Measurements from ENCODE around the gene HSD17B12.
A peak's percentile ranks its signal among the peaks of the same experiment; 100 is the strongest.

The HSD17B12 gene

DNA sequence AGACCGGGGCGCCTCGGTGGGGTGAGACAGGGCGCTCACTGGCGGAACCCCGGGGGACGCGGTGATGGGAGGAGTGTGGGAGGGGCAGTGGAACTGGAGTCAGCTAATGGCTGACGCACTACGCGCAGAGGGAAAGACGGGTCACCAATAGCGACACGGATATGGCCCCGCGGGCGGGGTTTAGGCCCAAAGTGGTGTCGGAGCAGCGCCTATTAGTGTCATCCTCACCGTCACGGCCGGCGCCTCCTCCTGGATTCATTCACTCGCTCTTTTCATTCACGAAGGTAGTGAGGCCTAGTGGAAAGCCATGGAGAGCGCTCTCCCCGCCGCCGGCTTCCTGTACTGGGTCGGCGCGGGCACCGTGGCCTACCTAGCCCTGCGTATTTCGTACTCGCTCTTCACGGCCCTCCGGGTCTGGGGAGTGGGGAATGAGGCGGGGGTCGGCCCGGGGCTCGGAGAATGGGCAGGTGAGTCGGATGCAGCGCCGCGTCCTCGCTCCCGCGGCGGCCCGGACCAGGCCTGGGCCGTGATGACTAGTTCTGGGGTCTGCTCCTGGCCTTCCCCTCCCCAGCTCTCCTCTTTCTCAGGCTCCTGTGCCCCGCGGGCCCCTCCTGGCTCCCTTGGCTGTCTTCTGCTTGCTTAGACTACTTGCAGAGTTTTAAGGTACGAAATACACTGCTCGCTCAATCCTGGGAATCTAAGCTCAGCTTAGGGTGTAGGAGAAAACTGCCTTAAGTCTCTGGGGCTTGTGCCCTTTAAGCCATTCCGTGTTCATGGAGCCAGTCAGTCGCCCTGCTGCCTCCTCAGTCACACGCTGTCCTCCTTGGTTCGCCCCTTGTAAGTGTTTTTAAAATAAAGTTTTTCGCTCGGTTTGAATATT lies at the start of gene HSD17B12:
HSD17B12 (plus strand) TSS at position 218 of the 880 bp plus-strand sequence; CDS start at position 308, 90 bp downstream.
- Histone ChIP-seq H3K4me3 (ENCODE audit: low read depth, low read length) (peak within 1 kb of the TSS; percentile 90), H3K27me3 (ENCODE audit: insufficient read depth, low read length) (no peaks in the 10 kb centered on the region), H3K4me1 (ENCODE audit: control insufficient read depth, insufficient read depth, low read length, unreplicated experiment) (peaks cover 16% of the 10 kb centered on the region), H3K79me2 (ENCODE audit: control insufficient read depth, insufficient read depth, low read length, unreplicated experiment) (peaks cover 47% of the 10 kb centered on the region), H3K27ac (ENCODE audit: low read depth, low read length) (peak within 1 kb of the TSS; percentile 83), H3K36me3 (ENCODE audit: insufficient read depth, low read length) (peaks cover 19% of the 10 kb centered on the region), H2AFZ (ENCODE audit: low read length, unreplicated experiment) (peak within 1 kb of the TSS; percentile 88)

DNA sequence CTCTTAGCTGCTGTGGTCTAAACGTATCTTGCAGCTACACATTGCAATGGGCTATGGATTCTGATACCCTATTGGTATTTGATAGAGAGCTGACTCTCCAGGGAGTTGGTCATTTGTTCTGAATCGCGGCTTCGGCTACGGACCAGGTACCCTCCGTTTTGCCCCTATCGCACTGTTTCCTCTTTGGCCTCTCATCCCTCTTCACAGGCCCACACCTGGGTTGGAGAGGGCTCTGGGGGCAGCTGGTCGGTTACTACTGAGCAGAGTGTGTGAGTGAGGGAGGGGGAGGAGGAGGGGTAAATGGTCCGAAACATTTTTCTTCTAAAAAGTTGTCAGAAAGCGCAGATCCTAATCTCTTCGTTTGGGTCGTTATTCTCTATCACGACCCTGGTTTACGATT lies 48.8 kb upstream of the HSD17B12 start:
- Histone ChIP-seq H3K4me3 (ENCODE audit: low read depth, low read length) (no peak overlapping the region), H3K27me3 (ENCODE audit: insufficient read depth, low read length) (peaks cover 47% of the 10 kb centered on the region), H3K36me3 (ENCODE audit: insufficient read depth, low read length) (no peaks in the 10 kb centered on the region), H3K27ac (ENCODE audit: low read depth, low read length) (no peak overlapping the region), H2AFZ (ENCODE audit: low read length, unreplicated experiment) (no peak overlapping the region), H3K79me2 (ENCODE audit: control insufficient read depth, insufficient read depth, low read length, unreplicated experiment) (no peaks in the 10 kb centered on the region), H3K4me1 (ENCODE audit: control insufficient read depth, insufficient read depth, low read length, unreplicated experiment) (peaks cover 5% of the 10 kb centered on the region)

DNA sequence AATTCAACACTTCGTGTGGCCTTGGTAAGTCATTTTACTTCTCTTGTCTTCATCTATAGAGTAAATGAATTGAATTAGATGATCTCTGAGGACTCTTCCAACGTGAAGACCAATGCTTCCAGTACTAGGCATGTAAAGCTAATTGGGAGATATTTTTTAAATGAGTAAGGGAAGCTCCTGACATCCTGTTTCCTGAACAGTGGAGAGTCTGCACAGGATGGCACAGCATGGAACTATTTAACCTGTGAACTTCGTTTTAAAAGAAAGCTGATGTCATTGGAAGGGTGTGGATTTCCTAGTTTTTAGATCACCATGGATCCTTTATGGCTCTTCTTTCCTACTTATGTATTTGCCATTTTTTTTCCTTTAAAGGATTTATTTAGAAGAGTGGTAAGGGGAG lies 48.4 kb upstream of the HSD17B12 start:
- Histone ChIP-seq H3K4me1 (ENCODE audit: control insufficient read depth, insufficient read depth, low read length, unreplicated experiment) (peaks cover 5% of the 10 kb centered on the region), H2AFZ (ENCODE audit: low read length, unreplicated experiment) (no peak overlapping the region), H3K27me3 (ENCODE audit: insufficient read depth, low read length) (peaks cover 49% of the 10 kb centered on the region), H3K79me2 (ENCODE audit: control insufficient read depth, insufficient read depth, low read length, unreplicated experiment) (no peaks in the 10 kb centered on the region), H3K4me3 (ENCODE audit: low read depth, low read length) (no peak overlapping the region), H3K27ac (ENCODE audit: low read depth, low read length) (no peak overlapping the region), H3K36me3 (ENCODE audit: insufficient read depth, low read length) (no peaks in the 10 kb centered on the region)

DNA sequence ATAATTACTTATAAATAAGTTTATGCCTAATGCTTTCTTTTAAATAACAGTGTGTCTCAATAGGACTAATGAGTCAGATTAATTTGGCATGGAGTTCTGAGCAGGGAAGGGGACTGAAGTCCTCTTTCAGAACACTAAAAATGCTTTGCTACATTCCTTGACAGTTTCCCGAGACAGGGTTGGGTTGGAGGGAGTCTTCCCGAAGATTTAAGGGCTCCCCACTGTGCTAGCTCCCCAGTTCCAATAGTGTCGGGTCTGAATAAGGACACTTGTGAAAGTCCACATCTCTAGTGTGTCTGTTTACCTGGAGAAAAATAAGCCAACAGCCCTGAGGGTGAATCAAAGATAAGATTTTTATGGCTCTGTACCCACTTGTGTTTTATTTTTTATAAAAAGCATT lies 41.8 kb upstream of the HSD17B12 start:
- Histone ChIP-seq H3K4me3 (ENCODE audit: low read depth, low read length) (no peak overlapping the region), H3K36me3 (ENCODE audit: insufficient read depth, low read length) (no peaks in the 10 kb centered on the region), H3K4me1 (ENCODE audit: control insufficient read depth, insufficient read depth, low read length, unreplicated experiment) (no peaks in the 10 kb centered on the region), H2AFZ (ENCODE audit: low read length, unreplicated experiment) (no peak overlapping the region), H3K27me3 (ENCODE audit: insufficient read depth, low read length) (peaks cover 56% of the 10 kb centered on the region), H3K27ac (ENCODE audit: low read depth, low read length) (no peak overlapping the region), H3K79me2 (ENCODE audit: control insufficient read depth, insufficient read depth, low read length, unreplicated experiment) (no peaks in the 10 kb centered on the region)

DNA sequence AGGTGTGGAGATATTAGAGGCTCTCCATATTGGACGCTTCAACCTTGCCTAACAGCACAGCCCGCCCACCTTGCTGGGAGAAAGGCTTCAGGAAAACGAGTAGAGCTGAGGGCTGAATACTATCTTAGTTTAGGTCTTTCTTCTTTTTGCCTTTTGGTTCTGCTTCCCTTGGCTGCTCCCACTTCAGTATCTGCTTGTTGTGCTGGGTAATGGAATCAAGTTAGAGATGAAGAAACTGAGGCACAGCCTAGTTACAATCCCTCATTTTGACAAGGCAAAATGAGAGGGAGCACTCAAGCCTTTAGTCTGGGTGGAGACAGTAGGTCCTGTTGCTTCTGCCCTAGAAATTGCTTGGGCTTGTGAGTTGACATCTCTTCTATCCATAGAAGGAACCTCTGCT lies 41.3 kb upstream of the HSD17B12 start:
- Histone ChIP-seq H3K27me3 (ENCODE audit: insufficient read depth, low read length) (peaks cover 53% of the 10 kb centered on the region), H2AFZ (ENCODE audit: low read length, unreplicated experiment) (no peak overlapping the region), H3K4me3 (ENCODE audit: low read depth, low read length) (no peak overlapping the region), H3K4me1 (ENCODE audit: control insufficient read depth, insufficient read depth, low read length, unreplicated experiment) (no peaks in the 10 kb centered on the region), H3K36me3 (ENCODE audit: insufficient read depth, low read length) (no peaks in the 10 kb centered on the region), H3K79me2 (ENCODE audit: control insufficient read depth, insufficient read depth, low read length, unreplicated experiment) (no peaks in the 10 kb centered on the region), H3K27ac (ENCODE audit: low read depth, low read length) (no peak overlapping the region)

DNA sequence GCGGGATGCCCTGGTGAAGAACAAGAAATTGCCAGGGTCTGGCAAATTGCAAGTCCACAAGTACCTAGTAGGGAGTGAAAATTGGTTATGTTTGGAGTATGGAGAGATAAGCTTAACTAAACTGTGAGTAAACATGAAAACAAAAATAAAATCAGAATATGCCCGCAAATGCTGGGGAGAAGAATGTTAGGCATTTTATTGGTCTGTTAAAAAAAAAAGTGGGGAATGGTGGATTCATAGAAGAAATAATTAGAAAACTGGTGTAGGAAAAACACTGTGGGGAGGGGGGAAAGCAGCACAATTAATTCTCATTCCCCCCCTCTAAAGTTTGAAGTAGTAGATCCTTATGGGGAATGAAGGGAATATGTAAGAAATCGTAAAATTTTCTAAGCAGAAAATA lies 40.6 kb upstream of the HSD17B12 start:
- Histone ChIP-seq H3K4me1 (ENCODE audit: control insufficient read depth, insufficient read depth, low read length, unreplicated experiment) (peaks cover 2% of the 10 kb centered on the region), H3K36me3 (ENCODE audit: insufficient read depth, low read length) (no peaks in the 10 kb centered on the region), H2AFZ (ENCODE audit: low read length, unreplicated experiment) (no peak overlapping the region), H3K27ac (ENCODE audit: low read depth, low read length) (no peak overlapping the region), H3K27me3 (ENCODE audit: insufficient read depth, low read length) (peaks cover 46% of the 10 kb centered on the region), H3K79me2 (ENCODE audit: control insufficient read depth, insufficient read depth, low read length, unreplicated experiment) (peaks cover 7% of the 10 kb centered on the region), H3K4me3 (ENCODE audit: low read depth, low read length) (no peak overlapping the region)

DNA sequence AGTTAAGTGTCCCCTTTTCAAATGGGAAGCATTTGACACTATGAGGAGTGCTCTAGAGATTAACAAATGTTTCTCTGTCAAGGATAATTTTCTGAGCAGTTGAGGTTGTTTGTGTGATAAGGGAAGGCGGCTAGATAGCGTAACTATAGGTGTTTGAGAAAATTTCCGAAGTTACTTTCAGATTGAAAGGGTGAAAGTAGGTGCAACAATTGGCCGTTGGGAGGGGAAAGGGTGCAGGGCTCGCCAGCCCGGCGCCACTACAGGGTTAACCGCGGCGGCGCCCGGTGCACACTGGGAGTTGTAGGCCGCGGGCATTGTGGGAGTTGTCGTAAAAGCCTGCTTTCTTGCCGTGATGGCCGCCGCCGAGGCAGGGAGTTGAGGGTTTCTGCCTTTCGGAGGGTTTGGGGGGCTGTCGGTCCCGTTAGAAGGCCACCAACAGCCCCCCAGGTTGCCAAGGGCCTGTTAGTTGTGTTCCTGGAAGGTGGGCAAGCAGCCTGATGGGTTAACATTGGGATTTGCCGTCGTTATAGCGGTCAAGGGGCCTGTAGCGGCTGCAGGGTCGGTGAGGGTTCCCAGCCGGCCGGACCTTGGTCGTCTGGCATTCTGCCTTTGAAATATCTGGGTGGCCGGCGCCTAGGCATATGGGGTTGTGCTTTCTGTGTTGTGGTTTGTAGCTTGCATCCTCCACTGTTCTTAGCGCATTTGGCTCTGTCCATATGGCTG lies 36.5 kb upstream of the HSD17B12 start:
- Histone ChIP-seq H3K36me3 (ENCODE audit: insufficient read depth, low read length) (no peaks in the 10 kb centered on the region), H3K4me1 (ENCODE audit: control insufficient read depth, insufficient read depth, low read length, unreplicated experiment) (peaks cover 8% of the 10 kb centered on the region), H3K27ac (ENCODE audit: low read depth, low read length) (peak overlapping the region; percentile 21; the same call in 1 of the 2 replicates), H3K27me3 (ENCODE audit: insufficient read depth, low read length) (peaks cover 12% of the 10 kb centered on the region), H3K79me2 (ENCODE audit: control insufficient read depth, insufficient read depth, low read length, unreplicated experiment) (peaks cover 23% of the 10 kb centered on the region), H3K4me3 (ENCODE audit: low read depth, low read length) (peak overlapping the region; percentile 98), H2AFZ (ENCODE audit: low read length, unreplicated experiment) (peak overlapping the region; percentile 98)

DNA sequence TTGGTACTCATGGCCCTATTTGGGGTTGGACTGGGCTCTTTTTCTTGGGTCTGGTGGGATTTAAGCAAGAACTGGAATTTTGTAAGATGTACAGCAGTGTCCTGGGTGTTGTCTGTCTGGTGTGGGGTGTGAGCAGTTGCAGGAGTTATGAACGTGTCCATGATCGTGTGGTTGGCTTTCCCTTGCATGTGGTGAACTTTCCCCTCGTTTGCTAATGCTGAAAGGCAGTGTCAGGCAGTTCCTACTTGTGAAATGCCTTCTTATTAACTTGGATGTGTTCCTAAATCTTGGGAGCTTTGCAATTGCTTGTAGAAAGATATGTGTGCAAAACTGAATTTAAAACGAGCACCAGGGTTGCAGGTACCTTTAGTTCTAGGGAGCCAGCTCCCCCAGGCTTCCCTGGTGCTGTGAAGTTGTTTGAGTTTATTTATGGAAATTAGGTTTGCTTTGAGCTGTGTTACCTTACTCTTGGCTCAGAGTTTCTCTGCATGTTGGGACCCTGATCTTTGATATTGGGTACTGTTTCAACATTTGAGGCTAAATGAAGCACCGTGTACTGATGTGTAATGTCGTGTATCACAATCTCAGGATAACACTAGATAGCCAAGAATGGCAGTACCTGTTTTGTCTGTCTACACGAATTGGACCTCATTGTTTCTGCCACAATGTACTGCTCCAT lies 35.8 kb upstream of the HSD17B12 start:
- peaks cover 23% of the 10 kb centered on the region for H3K79me2 ChIP-seq (ENCODE audit: control insufficient read depth, insufficient read depth, low read length, unreplicated experiment)
- no peak overlapping the region for H3K27ac ChIP-seq (ENCODE audit: low read depth, low read length)
- H3K4me3 ChIP-seq (ENCODE audit: low read depth, low read length) = peak overlapping the region; percentile 98
- peak overlapping the region; percentile 96 for H2AFZ ChIP-seq (ENCODE audit: low read length, unreplicated experiment)
- H3K27me3 ChIP-seq (ENCODE audit: insufficient read depth, low read length) = peaks cover 5% of the 10 kb centered on the region
- peaks cover 8% of the 10 kb centered on the region for H3K4me1 ChIP-seq (ENCODE audit: control insufficient read depth, insufficient read depth, low read length, unreplicated experiment)
- H3K36me3 ChIP-seq (ENCODE audit: insufficient read depth, low read length) = 0 out of 2 replicates have a peak, but pooled peaks cover 2% of the 10 kb centered on the region

DNA sequence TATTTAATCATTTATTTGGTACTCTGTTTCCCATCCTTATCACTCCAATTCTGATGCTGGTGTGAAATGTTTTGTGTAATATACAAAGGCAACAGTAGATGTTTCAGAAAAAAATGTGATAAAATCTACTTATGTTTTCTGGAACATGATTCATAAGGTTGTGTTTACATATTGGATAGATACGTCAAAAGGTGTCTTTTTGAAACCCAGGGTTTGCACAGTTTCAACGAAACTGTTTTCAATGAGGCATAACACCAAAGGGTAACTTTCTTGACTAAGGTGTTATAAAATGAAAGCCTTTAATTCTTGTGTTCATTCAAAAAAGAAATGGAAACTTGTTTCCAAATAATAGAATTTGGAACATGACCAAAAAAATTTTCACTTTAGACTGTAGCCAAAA lies 33.8 kb upstream of the HSD17B12 start:
- peaks cover 23% of the 10 kb centered on the region for H3K79me2 ChIP-seq (ENCODE audit: control insufficient read depth, insufficient read depth, low read length, unreplicated experiment)
- no peak overlapping the region for H3K27ac ChIP-seq (ENCODE audit: low read depth, low read length)
- no peak overlapping the region for H3K4me3 ChIP-seq (ENCODE audit: low read depth, low read length)
- 0 out of 2 replicates have a peak, but pooled peaks cover 3% of the 10 kb centered on the region for H3K36me3 ChIP-seq (ENCODE audit: insufficient read depth, low read length)
- H2AFZ ChIP-seq (ENCODE audit: low read length, unreplicated experiment) = no peak overlapping the region
- H3K4me1 ChIP-seq (ENCODE audit: control insufficient read depth, insufficient read depth, low read length, unreplicated experiment) = peaks cover 8% of the 10 kb centered on the region
- H3K27me3 ChIP-seq (ENCODE audit: insufficient read depth, low read length) = no peaks in the 10 kb centered on the region

DNA sequence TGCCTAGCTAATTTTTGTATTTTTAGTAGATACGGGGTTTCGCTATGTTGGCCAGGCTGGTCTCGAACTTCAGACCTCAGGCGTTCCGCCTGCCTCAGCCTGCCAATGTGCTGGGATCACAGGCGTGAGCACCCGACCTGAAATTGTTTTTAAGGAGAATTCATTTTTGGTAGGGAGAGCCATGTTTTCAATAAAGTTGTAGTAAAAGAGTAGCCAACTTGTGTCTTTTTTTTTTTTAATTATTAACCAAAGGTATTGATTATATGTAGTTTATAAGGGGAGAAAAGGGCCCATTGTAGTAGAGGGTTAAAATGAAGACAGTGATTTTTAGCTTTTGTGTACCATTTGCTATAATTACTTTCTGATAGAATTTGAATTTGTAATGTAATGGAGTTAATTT lies 31.6 kb upstream of the HSD17B12 start:
- Histone ChIP-seq H3K27ac (ENCODE audit: low read depth, low read length) (no peak overlapping the region), H3K27me3 (ENCODE audit: insufficient read depth, low read length) (0 out of 2 replicates have a peak, but pooled peaks cover 4% of the 10 kb centered on the region), H3K79me2 (ENCODE audit: control insufficient read depth, insufficient read depth, low read length, unreplicated experiment) (peaks cover 23% of the 10 kb centered on the region), H3K4me1 (ENCODE audit: control insufficient read depth, insufficient read depth, low read length, unreplicated experiment) (peaks cover 8% of the 10 kb centered on the region), H3K36me3 (ENCODE audit: insufficient read depth, low read length) (0 out of 2 replicates have a peak, but pooled peaks cover 3% of the 10 kb centered on the region), H3K4me3 (ENCODE audit: low read depth, low read length) (no peak overlapping the region), H2AFZ (ENCODE audit: low read length, unreplicated experiment) (no peak overlapping the region)
